ENCODE measurements around the gene LEAP2.

DNA sequence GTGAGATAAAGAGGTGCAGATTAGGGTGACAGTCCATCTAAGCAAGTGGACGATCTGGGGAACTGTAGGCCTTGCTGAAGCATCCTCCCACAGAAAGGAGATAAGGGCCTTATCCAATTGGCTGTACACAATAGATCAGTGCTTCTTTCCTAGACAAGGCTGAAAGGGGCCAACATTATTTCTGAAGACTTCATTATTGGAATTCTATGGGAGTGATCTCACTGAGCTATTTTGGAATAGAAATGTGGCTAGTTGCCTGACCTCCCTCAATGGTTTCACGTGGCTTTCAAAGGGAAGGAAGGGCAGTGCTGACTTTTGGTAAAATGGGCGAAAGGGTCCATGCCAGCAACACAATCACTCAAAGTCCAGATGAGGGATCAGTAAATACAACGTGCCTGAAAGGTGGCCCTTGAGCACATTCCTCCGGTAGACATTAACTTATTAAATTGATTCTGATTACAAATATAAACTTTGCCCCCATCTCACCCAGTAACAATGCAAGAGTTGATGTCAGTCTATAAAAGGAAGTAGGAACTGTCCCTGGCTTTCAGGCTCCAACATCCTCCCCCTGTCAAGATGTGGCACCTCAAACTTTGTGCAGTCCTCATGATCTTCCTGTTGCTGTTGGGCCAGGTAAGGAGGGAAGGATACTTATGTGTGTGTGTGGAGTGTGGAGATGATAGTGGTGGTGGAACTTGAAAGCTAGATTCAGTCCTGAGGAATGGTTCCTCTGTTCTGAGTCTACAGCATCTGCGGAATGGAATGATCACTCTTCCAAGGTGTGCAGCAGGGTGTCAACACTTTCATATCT, at the start of gene LEAP2:
- no peak for TF ChIP-seq ZFHX2 (tag by site-specific recombination; conservative IDR thresholded peaks at IDR 0.05)
- no peak for TF ChIP-seq ZNF623 (tag by site-specific recombination; IDR thresholded peaks at IDR 0.05)
- TF ChIP-seq ZNF529 (tag by site-specific recombination; IDR thresholded peaks at IDR 0.05; ENCODE audit: insufficient replicate concordance) = no peak
- TF ChIP-seq, protein P1, sequence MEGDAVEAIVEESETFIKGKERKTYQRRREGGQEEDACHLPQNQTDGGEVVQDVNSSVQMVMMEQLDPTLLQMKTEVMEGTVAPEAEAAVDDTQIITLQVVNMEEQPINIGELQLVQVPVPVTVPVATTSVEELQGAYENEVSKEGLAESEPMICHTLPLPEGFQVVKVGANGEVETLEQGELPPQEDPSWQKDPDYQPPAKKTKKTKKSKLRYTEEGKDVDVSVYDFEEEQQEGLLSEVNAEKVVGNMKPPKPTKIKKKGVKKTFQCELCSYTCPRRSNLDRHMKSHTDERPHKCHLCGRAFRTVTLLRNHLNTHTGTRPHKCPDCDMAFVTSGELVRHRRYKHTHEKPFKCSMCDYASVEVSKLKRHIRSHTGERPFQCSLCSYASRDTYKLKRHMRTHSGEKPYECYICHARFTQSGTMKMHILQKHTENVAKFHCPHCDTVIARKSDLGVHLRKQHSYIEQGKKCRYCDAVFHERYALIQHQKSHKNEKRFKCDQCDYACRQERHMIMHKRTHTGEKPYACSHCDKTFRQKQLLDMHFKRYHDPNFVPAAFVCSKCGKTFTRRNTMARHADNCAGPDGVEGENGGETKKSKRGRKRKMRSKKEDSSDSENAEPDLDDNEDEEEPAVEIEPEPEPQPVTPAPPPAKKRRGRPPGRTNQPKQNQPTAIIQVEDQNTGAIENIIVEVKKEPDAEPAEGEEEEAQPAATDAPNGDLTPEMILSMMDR (tag by site-specific recombination; IDR thresholded peaks at IDR 0.05) = no peak
- TF ChIP-seq ZEB2 (tag by site-specific recombination; IDR thresholded peaks at IDR 0.05) = no peak
